Thyroid gland (tissue), 4 donors: ENCODE data around the gene CREB5. TPM values are rescaled to one million over a fixed set of nuclear protein-coding genes. Genes with fewer than 3 reads are reported as not detected.

ENCODE experiments used
- DNase-seq, 2 donors: peaks; one replicate each; pipeline ENCODE4 v3.0.0-alpha.2; 2019
- H3K27ac ChIP-seq, 3 donors: fragments of 200-600 bp; sonication (generic); 1 replicate in 2 of 3; 2 replicates in 1 of 3; pipeline ENCODE4 v1.5.1; 2016 to 2019; ENCODE audit warnings: mild to moderate bottlenecking in 1 of 3, moderate library complexity in 1 of 3
- H3K27me3 ChIP-seq: fragments of 200-600 bp; sonication (generic); one replicate; pipeline ENCODE4 v1.5.1; 2019
- H3K36me3 ChIP-seq, 2 donors: fragments of 200-600 bp; sonication (generic); one replicate each; pipeline ENCODE4 v1.5.1; 2016 to 2019
- H3K4me1 ChIP-seq, 2 donors: fragments of 200-600 bp; sonication (generic); one replicate each; pipeline ENCODE4 v1.5.1; 2017 to 2019
- H3K4me3 ChIP-seq, 3 donors: fragments of 200-600 bp; sonication (generic); replicated peaks in 1 of 3; 1 replicate in 2 of 3; 2 replicates in 1 of 3; pipeline ENCODE4 v1.5.1; 2016; ENCODE audit warnings: mild to moderate bottlenecking in 1 of 3
- H3K9me3 ChIP-seq: fragments of 200-600 bp; sonication (generic); one replicate; pipeline ENCODE4 v1.5.1; 2017
- CTCF ChIP-seq, 6 experiments: fragments of 200-600 bp in 3 of 6; fragments of 450-650 bp in 3 of 6; sonication (generic) in 3 of 6; IDR thresholded peaks; one replicate each; pipeline ENCODE4 v1.5.1; 2016 to 2019; ENCODE audit warnings: antibody characterized with exemption in 6 of 6, mild to moderate bottlenecking in 2 of 6, inconsistent platforms in 1 of 6, moderate library complexity in 1 of 6
- POLR2A ChIP-seq, 2 donors: fragments of 450-650 bp; IDR thresholded peaks; one replicate each; pipeline ENCODE4 v1.6.1; 2017; ENCODE audit warnings: antibody characterized with exemption in 2 of 2, mild to moderate bottlenecking in 2 of 2, moderate library complexity in 1 of 2
- WGBS, 2 donors: methylation state at CpG; one replicate each; pipeline ENCODE4 v1.1.5; 2017; 5-methylcytosine and 5-hydroxymethylcytosine counted together
- intact Hi-C: fragments of 100-400 bp; cut with DNase I; formaldehyde crosslinking; loops from one replicate; pipeline ENCODE4 v1.15.1; 2023
- total RNA-seq, 4 donors: library from RNA; depleted of rRNA; stranded (reverse); fragments of >200 nt; gene quantifications; one replicate each; pipeline ENCODE4 v1.2.3, GENCODE V29; 2016

CREB5 gene
- total RNA-seq, 4 donors from 2014 or later = 2.5 to 13.6 (median 6.5) TPM

GRCh38 chr7:28792858-28793257 is 380.5 kb downstream of the CREB5 start:
- intact Hi-C loops = no loop called here
- no peaks in the 10 kb centered on the region for H3K27me3 ChIP-seq
- no peaks in the 10 kb centered on the region for H3K4me1 ChIP-seq
- WGBS, 2 donors = 93% methylated on average over 2 of the region's 2 CpGs
- H3K36me3 ChIP-seq = no peaks in the 10 kb centered on the region
- no peak overlapping the region for H3K27ac ChIP-seq
- TF ChIP-seq CTCF (IDR thresholded peaks at IDR 0.05) = no peak
- TF ChIP-seq POLR2A (IDR thresholded peaks at IDR 0.05) = no peak
- DNase-seq = no peak
- H3K9me3 ChIP-seq = no peaks in the 10 kb centered on the region
- H3K4me3 ChIP-seq = no peak overlapping the region

- no peak overlapping the region for H3K4me3 ChIP-seq
- DNase-seq = no peak
- no peak overlapping the region for H3K27ac ChIP-seq
- intact Hi-C loops = no loop called here
- no peak for TF ChIP-seq CTCF (IDR thresholded peaks at IDR 0.05)
- TF ChIP-seq POLR2A (IDR thresholded peaks at IDR 0.05) = no peak
- H3K4me1 ChIP-seq = no peaks in the 10 kb centered on the region
- no peaks in the 10 kb centered on the region for H3K9me3 ChIP-seq
- no peaks in the 10 kb centered on the region for H3K27me3 ChIP-seq
- 83 to 84% methylated on average over 4 to 9 of the region's 9 CpGs for WGBS, 2 donors
- no peaks in the 10 kb centered on the region for H3K36me3 ChIP-seq
Measured at GRCh38 chr7:28793381-28794085, 381.2 kb downstream of the CREB5 start.

- Histone ChIP-seq H3K27me3 (no peaks in the 10 kb centered on the region), H3K4me3 (no peak overlapping the region), H3K36me3 (no peaks in the 10 kb centered on the region), H3K9me3 (no peaks in the 10 kb centered on the region), H3K27ac (no peak overlapping the region), H3K4me1 (no peaks in the 10 kb centered on the region)
- intact Hi-C loops = no loop called here
- WGBS, 2 donors = 91% methylated on average over 15 of the region's 15 CpGs
- DNase-seq = no peak
- TF ChIP-seq CTCF (IDR thresholded peaks at IDR 0.05) (no peak), POLR2A (IDR thresholded peaks at IDR 0.05) (no peak)
Measured at GRCh38 chr7:28798274-28798673, 386.0 kb downstream of the CREB5 start.

- WGBS, 2 donors = 50 to 52% methylated on average over 1 of the region's 1 CpG
- H3K4me3 ChIP-seq = no peak overlapping the region
Measured at GRCh38 chr7:28799619-28800018, 387.3 kb downstream of the CREB5 start.

More at GRCh38 chr7:28799619-28800018, 387.3 kb downstream of the CREB5 start:
- Histone ChIP-seq H3K27ac (no peak overlapping the region), H3K36me3 (no peaks in the 10 kb centered on the region), H3K27me3 (no peaks in the 10 kb centered on the region), H3K9me3 (no peaks in the 10 kb centered on the region), H3K4me1 (no peaks in the 10 kb centered on the region)
- intact Hi-C loops = no loop called here
- no peak for DNase-seq
- no peak for TF ChIP-seq CTCF (IDR thresholded peaks at IDR 0.05)
- no peak for TF ChIP-seq POLR2A (IDR thresholded peaks at IDR 0.05)
